Heart left ventricle (tissue), 16 donors: ENCODE results near the gene CEACAM21. TPM values are rescaled to one million over a fixed set of nuclear protein-coding genes. Genes with fewer than 3 reads are reported as not detected.

Experiments used
- ATAC-seq, 4 donors: fragments of 200-7000 bp; cut with Tn5 transposase; one replicate each; pipeline ENCODE4 v1.9.1; 2020 to 2022; ENCODE audit warnings: moderate library complexity in 4 of 4, mild to moderate bottlenecking in 3 of 4, moderate number of reproducible peaks in 1 of 4
- DNase-seq, 5 donors: peaks; one replicate each; pipeline ENCODE4 v3.0.0-alpha.2; 2020
- H3K27ac ChIP-seq, 12 donors: fragments of 200-600 bp; sonication (generic) in 4 of 12; one replicate each; pipeline versions ENCODE4 v1.5.0 to v1.8.0; 2016 to 2022; ENCODE audit warnings: mild to moderate bottlenecking in 2 of 12
- H3K27me3 ChIP-seq, 9 donors: fragments of 200-600 bp; sonication (generic) in 2 of 9; one replicate each; pipeline versions ENCODE4 v1.5.1 to v1.8.0; 2016 to 2022; ENCODE audit warnings: mild to moderate bottlenecking in 3 of 9
- H3K36me3 ChIP-seq, 9 donors: fragments of 200-600 bp; sonication (generic) in 2 of 9; one replicate each; pipeline versions ENCODE4 v1.5.0 to v1.8.0; 2018 to 2022; ENCODE audit warnings: mild to moderate bottlenecking in 2 of 9
- H3K4me1 ChIP-seq, 12 donors: fragments of 200-600 bp; sonication (generic) in 4 of 12; one replicate each; pipeline versions ENCODE4 v1.5.0 to v1.8.0; 2016 to 2022; ENCODE audit warnings: mild to moderate bottlenecking in 3 of 12
- H3K4me3 ChIP-seq, 12 donors: fragments of 200-600 bp; sonication (generic) in 4 of 12; one replicate each; pipeline versions ENCODE4 v1.5.0 to v1.8.0; 2017 to 2022; ENCODE audit warnings: mild to moderate bottlenecking in 9 of 12, moderate library complexity in 4 of 12
- H3K9me3 ChIP-seq, 12 donors: fragments of 200-600 bp; sonication (generic) in 4 of 12; one replicate each; pipeline versions ENCODE4 v1.5.0 to v1.8.0; 2016 to 2022; ENCODE audit warnings: mild to moderate bottlenecking in 1 of 12
- CTCF ChIP-seq, 12 donors: fragments of 200-600 bp; sonication (generic) in 4 of 12; IDR thresholded peaks; one replicate each; pipeline versions ENCODE4 v1.5.0 to v1.8.0; 2018 to 2022; ENCODE audit warnings: antibody characterized with exemption in 12 of 12, mild to moderate bottlenecking in 5 of 12
- POLR2A ChIP-seq, 2 donors: fragments of 450-650 bp; IDR thresholded peaks; one replicate each; pipeline ENCODE4 v1.6.1; 2017; ENCODE audit warnings: antibody characterized with exemption in 2 of 2, mild to moderate bottlenecking in 2 of 2, moderate library complexity in 2 of 2
- WGBS, 4 donors: extraction: QIAGEN DNeasy Blood & Tissue Kit in 2 of 4; methylation state at CpG; one replicate each; pipeline versions ENCODE4 v1.1.5 to v1.1.7; 2013 to 2018; 5-methylcytosine and 5-hydroxymethylcytosine counted together
- intact Hi-C, 10 donors: fragments of 100-400 bp; cut with DNase I; formaldehyde crosslinking; loops; one replicate each; pipeline versions ENCODE4 v1.11.1 to v1.14.2; 2022
- polyA plus RNA-seq, 2 donors: library from polyadenylated mRNA; stranded (reverse); fragments of 200-250 nt; gene quantifications; one replicate each; pipeline ENCODE4 v1.2.3, GENCODE V29; 2013
- total RNA-seq, 9 donors: library from RNA; depleted of rRNA in 2 of 9; stranded (reverse); fragments of >200 nt in 2 of 9; fragmentation: NEBNext Ultra II Directional in 3 of 9; extraction: Animal tissue kit (Norgen Biotek cat#: 25700) in 3 of 9; gene quantifications; one replicate each; pipeline versions ENCODE4 v1.1.0 to v1.2.4, GENCODE V29; 2016 to 2023
- donor health status: ischemic (EF 13 %, LVEDD 7.1; RV severe dilation, severe dysfunction).
- donor health status: healthy with polysubstance abuse.
- donor health status: DM: no; HTN: yes; CAD: no.
- donor health status: DM: no; HTN: no; CAD: no.
- donor health status: ischemic (EF 25% LVEDD 6.9; RV normal size, moderate dysfunction).
- donor health status: ischemic (EF 25% LVEDD 5.7; RV mildly dilated, moderate dysfunction).
- donor health status: healthy.
- donor health status: DM: yes; HTN: yes; CAD: no.
- donor health status: ischemic (EF 35%, LVEDD 5.7; RV mildly dilated, moderate dysfunction).
- donor health status: nonischemic (EF 11% LVEDD 7.7; RV severe dilation, severe dysfunction).
- donor health status: DM: yes; HTN: yes; CAD: no.
- donor health status: PGD.
- donor health status: ischemic (EF 29% LVEDD 5.4; RV normal size, mild dysfunction).
- donor health status: nonischemic (EF 23%, LVEDD 6.1; RV moderate dilation, normal function).

Gene CEACAM21
- total and polyA plus RNA-seq, 11 donors = 0.27 to 5.7 (median 0.56) TPM; not detected in 2

GRCh38 chr19:41616792-41617621 lies 41.0 kb downstream of the CEACAM21 start:
- no peak overlapping the region for H3K27ac ChIP-seq
- H3K4me1 ChIP-seq = peaks cover 0 to 24% (median 0%) of the 10 kb centered on the region in 12 donors
- ATAC-seq (no peak), DNase-seq (peak in 1 of 5 donors; percentile 14)
- no peak overlapping the region for H3K4me3 ChIP-seq
- no peaks in the 10 kb centered on the region for H3K36me3 ChIP-seq
- intact Hi-C loops = no loop called here
- H3K9me3 ChIP-seq = no peaks in the 10 kb centered on the region
- no peak for TF ChIP-seq CTCF (IDR thresholded peaks at IDR 0.05)
- no peak for TF ChIP-seq POLR2A (IDR thresholded peaks at IDR 0.05)
- 40 to 46% (median 42%) methylated on average over 8 to 9 of the region's 9 CpGs for WGBS, 4 donors
- peaks cover 0 to 21% (median 0%) of the 10 kb centered on the region in 9 donors for H3K27me3 ChIP-seq

GRCh38 chr19:41617941-41618730 lies 42.2 kb downstream of the CEACAM21 start:
- Histone ChIP-seq H3K27ac (no peak overlapping the region), H3K4me1 (peaks cover 0 to 24% (median 0%) of the 10 kb centered on the region in 12 donors), H3K9me3 (no peaks in the 10 kb centered on the region), H3K27me3 (peaks cover 0 to 21% (median 0%) of the 10 kb centered on the region in 9 donors), H3K4me3 (no peak overlapping the region), H3K36me3 (no peaks in the 10 kb centered on the region)
- intact Hi-C loops = no loop called here
- WGBS, 4 donors = 74 to 85% (median 77%) methylated on average over 6 to 9 of the region's 9 CpGs
- no peak for ATAC-seq
- peak in 1 of 5 donors; percentile 11 for DNase-seq
- TF ChIP-seq CTCF (IDR thresholded peaks at IDR 0.05) = no peak
- no peak for TF ChIP-seq POLR2A (IDR thresholded peaks at IDR 0.05)

GRCh38 chr19:41619018-41619556 lies 43.1 kb downstream of the CEACAM21 start:
- H3K4me1 ChIP-seq = peaks cover 0 to 31% (median 0%) of the 10 kb centered on the region in 12 donors
- ATAC-seq (peak in 1 of 4 donors; percentile 36), DNase-seq (peak in 1 of 5 donors; percentile 11)
- WGBS, 4 donors = 37 to 39% (median 37%) methylated on average over 5 to 7 of the region's 7 CpGs
- H3K27ac ChIP-seq = peak overlapping the region in 1 of 12 donors; percentile 44
- no peaks in the 10 kb centered on the region for H3K36me3 ChIP-seq
- peaks cover 0 to 21% (median 0%) of the 10 kb centered on the region in 9 donors for H3K27me3 ChIP-seq
- TF ChIP-seq POLR2A (IDR thresholded peaks at IDR 0.05) (no peak), CTCF (IDR thresholded peaks at IDR 0.05) (no peak)
- H3K4me3 ChIP-seq = no peak overlapping the region
- no peaks in the 10 kb centered on the region for H3K9me3 ChIP-seq
- intact Hi-C loops = no loop called here
